Adrenal gland (tissue), 12 donors: ENCODE measurements around the gene ARL8A. TPM values are rescaled to one million over a fixed set of nuclear protein-coding genes. Genes with fewer than 3 reads are reported as not detected.

ENCODE experiments used
- polyA plus RNA-seq, 3 donors: library from polyadenylated mRNA; stranded (reverse); fragments of 200-250 nt in 2 of 3; fragments of 350-450 nt in 1 of 3; fragmentation: Illumina TruSeq in 1 of 3; extraction: RNeasy Lipid Tissue Mini Kit (QIAGEN cat#74804) in 1 of 3; gene quantifications; one replicate each; pipeline ENCODE4 v1.2.3, GENCODE V29; 2013 to 2014
- small RNA-seq, 2 donors: library from RNA; depleted of rRNA; stranded (forward); fragments of <200 nt; gene quantifications; one replicate each; pipeline ENCODE3, GENCODE V24; 2016
- total RNA-seq, 9 donors: library from RNA; depleted of rRNA in 4 of 9; stranded (reverse); fragments of >200 nt in 4 of 9; fragments of 120-200 nt in 1 of 9; fragmentation: NEBNext Ultra II Directional in 1 of 9; extraction: Animal tissue kit (Norgen Biotek cat#: 25700) in 1 of 9; gene quantifications; one replicate each; pipeline versions ENCODE4 v1.1.0 to v1.2.4, GENCODE V29; 2013 to 2023
- donor health status: healthy with polysubstance abuse.
- donor health status: Bipolar disorder and iron deficiency.
- donor health status: DM: yes; HTN: yes; CAD: no.
- donor health status: DM: no; HTN: no; CAD: no.
- donor health status: DM: no; HTN: no; CAD: no.
- donor health status: DM: yes; HTN: yes; CAD: no.

ARL8A gene
- total and polyA plus RNA-seq, 12 donors: 26.4 to 115 (median 53.7) TPM

Small RNA genes within 50 kb of the gene (small RNA-seq; reads per million reads assigned to genes)
- gene CRIP1P3: 0 reads per million in 2 donors

Other genes starting within 250 kb of the ARL8A start
- 100 to 1,000 TPM in 2 of 9 donors, 10 to 100 TPM in 5, 1 to 10 TPM in 2; 1.3 to 171 (median 67.6) TPM for gene LMOD1, start 198.2 kb downstream of the ARL8A start, total RNA-seq
- gene LMOD1, start 198.2 kb downstream of the ARL8A start, polyA plus RNA-seq: 100 to 1,000 TPM in 2 of 3 donors, 10 to 100 TPM in 1; 26.9 to 131 (median 108) TPM
- gene TIMM17A, start 189.2 kb downstream of the ARL8A start, total RNA-seq: 100 to 1,000 TPM in 2 of 9 donors, 10 to 100 TPM in 7; 26.3 to 178 (median 49.7) TPM
- gene TIMM17A, start 189.2 kb downstream of the ARL8A start, polyA plus RNA-seq: 100 to 1,000 TPM in 1 of 3 donors, 10 to 100 TPM in 2; 28.0 to 172 (median 42.7) TPM
- 10 to 100 TPM; 28.9 to 99.6 (median 66.0) TPM for gene RNPEP, start 162.1 kb downstream of the ARL8A start, total RNA-seq
- 10 to 100 TPM; 43.8 to 59.6 (median 46.7) TPM for gene RNPEP, start 162.1 kb downstream of the ARL8A start, polyA plus RNA-seq
- under 1 TPM in 7 of 9 donors, not detected in 2; 0.06 to 0.51 (median 0.41) TPM for gene ELF3, start 134.2 kb downstream of the ARL8A start, total RNA-seq
- 1 to 10 TPM in 2 of 3 donors, not detected in 1; 1.0 to 1.4 TPM for gene ELF3, start 134.2 kb downstream of the ARL8A start, polyA plus RNA-seq
- under 1 TPM in 8 of 9 donors, not detected in 1; under 0.01 to 0.49 (median 0.28) TPM for gene GPR37L1, start 21.8 kb downstream of the ARL8A start, total RNA-seq
- under 1 TPM; 0.02 to 0.24 (median 0.13) TPM for gene GPR37L1, start 21.8 kb downstream of the ARL8A start, polyA plus RNA-seq
- 10 to 100 TPM in 6 of 9 donors, 1 to 10 TPM in 3; 2.5 to 41.6 (median 19.3) TPM for gene PTPN7, start 15.9 kb upstream of the ARL8A start, total RNA-seq
- gene PTPN7, start 15.9 kb upstream of the ARL8A start, polyA plus RNA-seq: 10 to 100 TPM; 13.4 to 45.4 (median 15.0) TPM
- gene LGR6, start 49.1 kb upstream of the ARL8A start, total RNA-seq: under 1 TPM in 7 of 9 donors, not detected in 2; 0.06 to 0.54 (median 0.14) TPM
- 1 to 10 TPM in 1 of 3 donors, under 1 TPM in 1, not detected in 1; 0.48 to 1.0 TPM for gene LGR6, start 49.1 kb upstream of the ARL8A start, polyA plus RNA-seq
- 10 to 100 TPM in 2 of 9 donors, 1 to 10 TPM in 7; 2.2 to 26.5 (median 3.7) TPM for gene UBE2T, start 197.2 kb upstream of the ARL8A start, total RNA-seq
- gene UBE2T, start 197.2 kb upstream of the ARL8A start, polyA plus RNA-seq: 1 to 10 TPM; 3.0 to 7.7 (median 4.5) TPM
- gene PPP1R12B, start 204.0 kb upstream of the ARL8A start, total RNA-seq: 10 to 100 TPM; 16.6 to 43.9 (median 22.6) TPM
- 10 to 100 TPM in 1 of 3 donors, 1 to 10 TPM in 2; 3.0 to 15.7 (median 5.7) TPM for gene PPP1R12B, start 204.0 kb upstream of the ARL8A start, polyA plus RNA-seq